Right renal cortex interstitium (tissue), 3 donors: Measurements from ENCODE around the gene AP5Z1. TPM values are rescaled to one million over a fixed set of nuclear protein-coding genes. Genes with fewer than 3 reads are reported as not detected.

Source experiments
- DNase-seq, 3 donors: peaks; one replicate each; pipeline ENCODE4 v3.0.0-alpha.2; 2013; ENCODE audit warnings: low read depth in 3 of 3, low spot score in 2 of 3
- polyA plus RNA-seq, 3 donors: library from polyadenylated mRNA; unstranded; fragments of 120-200 nt; gene quantifications; one replicate each; pipeline ENCODE4 v1.2.1, GENCODE V29; 2013; ENCODE audit not compliant: insufficient read length in 3 of 3

The AP5Z1 gene
- polyA plus RNA-seq, 3 donors: 13.4 to 19.4 (median 15.9) TPM

- no peak for DNase-seq
These were observed 42.8 kb downstream of the AP5Z1 start for GRCh38 chr7:4818000-4818794.

DNA sequence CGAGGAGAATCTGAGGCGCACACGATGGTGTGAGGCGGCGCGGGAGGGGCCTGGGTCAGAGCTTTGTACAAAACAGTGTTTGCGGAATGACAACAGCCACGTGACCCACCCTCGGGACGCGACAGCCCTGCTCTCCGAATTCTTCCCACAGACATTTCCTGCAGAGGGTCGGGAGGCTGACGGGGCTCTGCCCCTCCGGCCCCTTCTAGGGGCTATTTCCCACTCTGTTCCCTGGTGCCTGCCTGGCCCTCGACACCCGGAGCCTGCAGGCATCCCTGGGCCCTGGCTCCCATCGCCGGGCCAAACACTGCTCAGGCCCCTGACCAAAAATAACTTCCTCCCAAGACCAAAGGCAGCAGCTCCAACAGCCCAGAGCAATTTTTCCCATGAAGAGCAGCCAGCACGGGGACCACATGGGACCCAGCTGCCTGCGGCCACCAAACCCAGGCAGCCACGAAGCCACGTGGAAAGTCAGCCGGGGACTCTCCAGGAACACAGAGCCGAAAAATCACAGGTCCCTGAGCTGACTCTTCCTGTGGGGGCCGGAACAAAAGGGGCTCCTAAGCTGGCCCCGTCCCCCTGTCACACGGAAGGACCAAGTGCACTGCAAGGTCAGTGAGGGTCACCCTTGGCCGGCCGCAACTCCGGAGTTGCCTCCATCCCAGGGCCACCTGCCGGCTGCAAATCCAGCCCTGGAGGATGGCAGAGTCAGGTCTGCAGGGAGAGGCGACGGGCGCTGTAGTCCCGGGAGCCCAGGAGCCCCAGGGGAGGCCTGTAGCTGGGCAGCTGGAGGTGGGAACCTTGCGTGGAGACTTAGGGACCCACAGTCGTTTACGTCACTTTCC, 44.4 kb downstream of the AP5Z1 start:
- no peak for DNase-seq

GRCh38 chr7:4820405-4820966, 45.1 kb downstream of the AP5Z1 start:
- DNase-seq: no peak

- DNase-seq: no peak
These were observed 45.6 kb downstream of the AP5Z1 start for GRCh38 chr7:4820967-4821471.

- no peak for DNase-seq
These were observed 47.3 kb downstream of the AP5Z1 start for GRCh38 chr7:4822677-4823076.

- no peak for DNase-seq
These were observed 48.2 kb downstream of the AP5Z1 start for GRCh38 chr7:4823441-4824119.

DNA sequence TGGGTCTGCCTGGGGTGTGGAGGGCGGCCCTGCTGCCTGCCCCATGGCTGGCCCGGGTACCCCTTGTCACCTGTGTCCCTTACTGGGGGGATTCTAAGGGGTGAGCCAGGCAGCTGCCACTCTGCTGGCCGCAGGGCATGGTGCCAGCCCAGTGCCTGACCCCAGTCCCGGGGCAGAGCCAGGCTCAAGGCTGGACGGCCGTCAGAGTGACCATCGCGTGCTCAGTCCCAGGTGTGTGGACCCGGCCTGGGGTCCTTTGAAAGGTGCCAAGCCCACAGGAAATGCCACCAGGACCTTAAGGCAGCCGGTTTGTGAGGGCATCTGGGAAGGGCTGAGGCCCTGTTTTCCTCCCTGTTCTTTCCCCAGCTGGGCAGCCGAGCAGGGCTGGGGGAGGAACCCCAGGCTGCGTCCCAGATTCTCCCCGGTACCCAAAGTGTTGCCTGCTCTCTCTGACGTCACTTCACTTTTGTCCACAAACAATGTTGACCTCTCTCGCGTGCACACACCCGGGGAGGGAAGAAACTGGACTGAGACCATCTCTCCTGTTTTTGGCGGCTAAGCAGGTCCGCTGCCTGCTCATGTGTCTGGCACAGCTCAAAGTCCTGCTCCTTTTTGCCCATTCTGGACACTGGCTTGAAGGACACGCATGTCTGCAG, 48.8 kb downstream of the AP5Z1 start:
- DNase-seq: no peak

- no peak for DNase-seq
These were observed 49.7 kb downstream of the AP5Z1 start for GRCh38 chr7:4825081-4825480.

- DNase-seq: no peak
These were observed 53.4 kb downstream of the AP5Z1 start for GRCh38 chr7:4828720-4829383.

DNA sequence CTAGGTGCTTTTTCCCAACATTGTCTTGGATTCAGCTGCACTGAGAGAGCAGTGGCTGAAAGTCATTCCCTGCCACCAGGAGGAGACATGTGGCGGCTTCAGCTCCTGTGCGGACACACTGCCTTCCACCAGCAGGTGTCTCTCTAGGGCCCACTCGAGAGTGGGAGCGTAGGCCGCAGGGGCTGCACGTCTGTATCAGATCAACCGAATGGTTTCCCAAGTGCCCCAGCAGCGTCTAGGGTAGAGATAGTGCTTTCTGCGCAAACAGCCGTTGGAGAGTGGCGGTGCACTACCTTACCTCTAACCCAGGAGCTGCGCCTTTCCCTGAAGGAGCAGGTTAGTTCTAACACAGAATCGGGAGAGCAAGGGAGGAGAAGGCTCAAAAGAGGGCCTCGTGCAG, 54.8 kb downstream of the AP5Z1 start:
- DNase-seq: peak in 1 of 3 donors; percentile 70

DNA sequence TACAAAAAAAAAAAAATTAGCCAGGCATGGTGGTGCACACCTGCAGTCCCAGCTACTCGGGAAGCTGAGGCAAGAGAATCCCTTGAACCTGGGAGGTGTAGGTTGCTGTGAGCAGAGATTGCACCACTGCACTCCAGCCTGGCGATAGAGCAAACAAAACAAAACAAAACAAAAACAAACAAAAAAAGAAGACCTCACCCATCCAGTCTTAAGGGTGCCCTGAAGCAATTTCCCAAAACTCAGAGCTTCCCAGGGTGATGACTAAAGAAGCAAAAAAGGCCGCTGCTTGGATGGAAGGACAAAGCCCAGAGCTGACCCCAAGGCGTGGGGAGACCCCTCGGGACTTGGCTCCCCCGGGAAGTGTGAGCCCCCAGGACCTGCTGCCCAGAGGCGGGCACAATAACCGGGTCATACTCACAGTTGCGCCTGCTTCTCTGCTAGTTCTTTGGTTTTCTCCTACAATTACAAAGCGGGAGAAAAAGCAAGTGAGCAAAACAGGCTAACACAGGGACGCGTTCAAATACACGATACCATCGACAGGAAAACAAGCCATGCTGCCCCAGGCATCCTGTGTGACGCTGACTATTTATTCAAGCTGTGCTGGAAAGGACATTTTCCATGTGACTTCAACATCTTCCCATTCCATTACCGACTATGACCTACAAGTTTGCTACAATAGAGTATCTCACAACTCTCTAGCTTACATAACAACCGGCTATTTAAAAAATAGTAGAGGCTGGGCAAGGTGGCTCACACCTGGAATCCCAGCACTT, 56.5 kb downstream of the AP5Z1 start:
- no peak for DNase-seq

DNA sequence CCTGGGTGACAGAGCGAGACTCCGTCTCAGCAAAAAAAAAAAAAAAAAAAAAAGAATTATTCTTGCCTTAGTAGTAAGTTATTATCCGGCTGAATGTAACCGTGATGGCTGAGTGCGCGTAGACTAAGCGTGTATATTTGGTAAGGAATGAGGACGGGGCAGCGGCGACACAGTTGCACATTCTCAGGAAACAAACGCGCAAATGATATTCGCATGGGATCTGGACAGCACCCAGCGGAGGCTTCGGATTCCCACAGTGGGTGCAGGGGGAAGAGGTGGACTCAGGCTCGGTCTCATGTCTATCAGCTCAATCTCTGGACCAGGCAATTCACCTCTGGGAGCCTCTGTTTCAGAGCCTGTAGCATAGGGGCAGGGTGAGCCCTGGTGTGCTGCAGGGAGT, 57.3 kb downstream of the AP5Z1 start:
- no peak for DNase-seq

DNA sequence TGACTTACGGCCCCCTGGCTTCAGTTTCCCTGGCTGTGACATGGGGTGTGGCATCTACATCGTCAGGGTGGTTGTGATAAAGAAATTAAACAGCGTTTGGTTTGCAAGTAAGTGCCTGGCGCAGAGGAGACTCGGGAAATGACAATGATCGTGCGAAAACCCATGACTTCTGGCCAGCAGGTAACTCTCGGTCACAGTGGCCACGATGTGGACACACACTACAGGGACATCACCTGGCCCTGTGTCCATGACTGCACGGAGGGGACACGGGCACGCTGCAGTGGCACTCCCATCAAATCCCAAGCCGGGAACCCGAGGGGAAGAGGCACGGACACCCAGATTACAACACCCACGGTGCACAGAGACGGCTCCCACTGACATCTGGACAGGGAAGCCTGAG, 57.8 kb downstream of the AP5Z1 start:
- no peak for DNase-seq

DNA sequence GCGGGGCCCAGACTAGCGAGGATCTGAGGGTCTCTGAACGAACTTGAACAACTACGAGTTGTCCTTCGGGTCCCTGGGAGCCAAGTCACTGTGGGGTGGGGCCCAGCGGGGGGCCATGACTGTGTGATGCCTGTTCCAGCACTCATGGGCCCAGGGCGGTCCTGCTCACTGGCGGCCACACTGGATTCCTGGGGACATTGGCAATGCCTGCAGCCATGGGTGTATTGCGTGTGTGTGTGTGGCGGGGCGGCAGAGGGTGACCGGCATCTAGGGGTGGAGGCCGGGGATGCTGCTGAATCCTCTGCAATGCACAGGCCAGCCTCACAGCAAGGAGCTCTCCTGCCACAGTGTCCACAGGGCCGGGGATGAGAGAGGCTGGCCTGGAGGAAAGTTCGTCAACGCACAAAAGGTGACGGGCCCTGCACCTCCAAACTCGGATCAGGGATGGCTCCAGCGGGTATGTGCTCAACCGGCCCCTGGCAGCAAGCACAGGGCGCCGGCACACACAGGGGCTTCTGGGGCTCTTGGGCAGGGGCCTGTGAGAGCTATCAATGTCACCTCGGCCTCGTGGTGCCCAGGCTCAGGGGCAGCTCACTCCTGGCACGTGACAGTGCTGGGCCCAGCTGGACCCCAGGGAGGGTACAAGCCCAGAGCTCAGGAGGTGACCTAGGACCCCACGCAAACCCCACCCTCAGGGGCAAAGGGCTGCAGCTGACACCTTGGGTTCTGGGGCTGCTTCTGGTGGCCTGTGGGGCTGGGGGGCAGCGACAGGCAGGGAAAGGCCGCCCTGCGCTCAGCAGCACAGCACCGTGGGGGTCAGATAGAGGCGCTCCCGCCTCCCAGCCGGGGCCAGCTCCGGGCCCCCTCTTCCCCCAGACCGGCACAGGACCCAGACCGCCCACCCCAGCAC, 58.5 kb downstream of the AP5Z1 start:
- DNase-seq: no peak

DNA sequence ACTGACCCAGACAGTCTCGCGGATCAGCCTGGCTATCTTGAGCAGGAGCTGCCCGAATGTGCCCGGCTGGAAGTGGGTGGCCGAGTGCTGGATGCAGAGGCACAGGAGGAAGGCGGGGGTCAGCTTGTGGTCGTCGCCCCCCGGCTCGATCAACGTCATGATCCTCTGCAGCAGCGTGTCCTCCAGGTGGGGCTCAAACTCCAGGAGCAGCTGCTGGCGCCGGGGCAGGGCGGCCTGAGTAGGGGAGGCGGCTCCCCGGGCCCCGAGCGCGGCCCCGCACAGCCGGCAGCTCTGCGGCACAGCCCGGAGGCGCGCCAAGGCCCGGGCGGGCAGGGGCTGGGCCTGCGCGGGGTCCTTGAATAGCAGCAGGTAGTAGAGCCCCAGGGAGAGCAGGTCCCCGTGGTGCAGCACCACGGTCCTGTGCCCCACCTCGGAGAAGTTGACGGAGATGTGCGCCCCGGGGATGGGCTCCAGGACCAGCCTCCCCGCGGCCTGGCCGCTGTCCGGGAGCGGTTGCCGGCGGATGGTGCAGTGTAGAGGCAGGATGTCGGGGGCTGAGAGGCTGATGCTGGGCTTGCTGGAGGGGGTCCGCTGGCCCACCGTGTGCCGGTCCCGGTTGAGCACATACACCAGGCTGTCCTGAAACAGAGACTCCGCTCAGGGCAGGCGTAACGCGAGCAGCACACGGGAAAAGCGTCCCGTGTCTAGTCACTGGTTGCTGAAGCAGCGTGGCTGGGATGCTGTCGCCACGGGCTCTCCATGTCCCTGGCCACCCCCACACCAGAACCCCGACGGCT, 59.4 kb downstream of the AP5Z1 start:
- no peak for DNase-seq

GRCh38 chr7:4835398-4836205, 60.2 kb downstream of the AP5Z1 start:
- DNase-seq: no peak
